HEK293 (cell line): ENCODE measurements around the gene CEP104.
A peak's percentile ranks its signal among the peaks of the same experiment; 100 is the strongest.

Experiments used
- CTCF ChIA-PET: fragments of 350-600 bp; formaldehyde crosslinking; extraction: SDS; loops from one replicate; lab custom pipeline; 2021; ENCODE audit warnings: antibody characterized with exemption; lab: Yijun Ruan, JAX
- POLR2A ChIA-PET: fragments of 300-600 bp; formaldehyde crosslinking; extraction: SDS; loops from one replicate; lab custom pipeline; 2020; ENCODE audit warnings: antibody characterized with exemption, inconsistent platforms; lab: Yijun Ruan, JAX
- H3K27ac ChIP-seq: fragments of 200-500 bp; sonication (Bioruptor generic); 2 replicates; pipeline ENCODE4 v1.5.1; 2014; ENCODE audit warnings: low read depth, low read length, control low read depth, inconsistent platforms; ENCODE audit errors: extremely low read depth
- H3K36me3 ChIP-seq, 2 experiments: fragments of 200-500 bp in 1 of 2; sonication (Bioruptor generic) in 1 of 2; 1 replicate in 1 of 2; 2 replicates in 1 of 2; pipeline ENCODE4 v1.5.1; 2014 to 2017; ENCODE audit warnings: inconsistent platforms in 2 of 2, low read length in 2 of 2; ENCODE audit not compliant: control insufficient read depth in 2 of 2, insufficient read depth in 1 of 2
- H3K4me1 ChIP-seq: fragments of 200-500 bp; sonication (Bioruptor generic); 2 replicates; pipeline ENCODE4 v1.5.1; 2014; ENCODE audit warnings: mild to moderate bottlenecking, low read length, inconsistent platforms; ENCODE audit not compliant: control insufficient read depth, insufficient read depth
- H3K4me3 ChIP-seq: 2 replicates; pipeline ENCODE4 v1.5.1; 2011; ENCODE audit warnings: low read depth, mild to moderate bottlenecking, control low read depth, low read length, moderate library complexity
- H3K9me3 ChIP-seq: fragments of 200-500 bp; sonication (Bioruptor generic); 2 replicates; pipeline ENCODE4 v1.5.1; 2014; ENCODE audit warnings: low read depth, low read length, inconsistent platforms; ENCODE audit not compliant: control insufficient read depth, insufficient read depth
- GLI2 ChIP-seq: fragments of 450-650 bp; formaldehyde crosslinking; IDR thresholded peaks from 2 replicates; pipeline ENCODE4; 2017; ENCODE audit warnings: missing biosample characterization, missing genetic modification characterization, low read depth, borderline replicate concordance
- PRDM10 ChIP-seq: fragments of 450-650 bp; formaldehyde crosslinking; IDR thresholded peaks from 2 replicates; pipeline ENCODE4 v1.5.1; 2016; ENCODE audit warnings: missing biosample characterization, missing genetic modification characterization
- SP2 ChIP-seq: fragments of 450-650 bp; formaldehyde crosslinking; IDR thresholded peaks from 2 replicates; pipeline ENCODE4 v1.5.1; 2016; ENCODE audit warnings: missing biosample characterization, missing genetic modification characterization
- ZFP37 ChIP-seq: fragments of 450-650 bp; formaldehyde crosslinking; IDR thresholded peaks from 2 replicates; pipeline ENCODE4 v1.5.1; 2016; ENCODE audit warnings: missing biosample characterization, missing genetic modification characterization
- ZNF121 ChIP-seq: fragments of 450-650 bp; formaldehyde crosslinking; IDR thresholded peaks from 2 replicates; pipeline ENCODE4 v1.5.1; 2016; ENCODE audit warnings: missing biosample characterization, missing genetic modification characterization
- ZNF2 ChIP-seq: fragments of 450-650 bp; formaldehyde crosslinking; IDR thresholded peaks from 2 replicates; pipeline ENCODE4 v1.5.1; 2016; ENCODE audit warnings: missing biosample characterization, missing genetic modification characterization
- ZNF202 ChIP-seq: fragments of 450-650 bp; formaldehyde crosslinking; IDR thresholded peaks from 2 replicates; pipeline ENCODE4 v1.5.1; 2016; ENCODE audit warnings: missing biosample characterization, missing genetic modification characterization, borderline replicate concordance
- ZNF248 ChIP-seq: fragments of 450-650 bp; formaldehyde crosslinking; IDR thresholded peaks from 2 replicates; pipeline ENCODE4 v1.5.1; 2017; ENCODE audit warnings: missing biosample characterization, missing genetic modification characterization
- ZNF37A ChIP-seq: fragments of 450-650 bp; IDR thresholded peaks from 2 replicates; pipeline ENCODE4 v1.5.1; 2018; ENCODE audit warnings: missing biosample characterization, missing genetic modification characterization
- ZNF426 ChIP-seq: fragments of 450-650 bp; formaldehyde crosslinking; IDR thresholded peaks from 2 replicates; pipeline ENCODE4 v1.5.1; 2017; ENCODE audit warnings: missing biosample characterization, missing genetic modification characterization, mild to moderate bottlenecking, inconsistent platforms, moderate library complexity
- ZNF530 ChIP-seq: fragments of 450-650 bp; formaldehyde crosslinking; IDR thresholded peaks from 2 replicates; pipeline ENCODE4 v1.5.1; 2016; ENCODE audit warnings: low read depth, missing biosample characterization, missing genetic modification characterization
- ZNF549 ChIP-seq: fragments of 450-650 bp; IDR thresholded peaks from 2 replicates; pipeline ENCODE4 v1.5.1; 2018; ENCODE audit warnings: missing biosample characterization, missing genetic modification characterization, mild to moderate bottlenecking, inconsistent platforms, moderate library complexity
- ZNF610 ChIP-seq: fragments of 450-650 bp; formaldehyde crosslinking; IDR thresholded peaks from 2 replicates; pipeline ENCODE4 v1.5.1; 2016; ENCODE audit warnings: missing biosample characterization, missing genetic modification characterization, borderline replicate concordance
- ZNF701 ChIP-seq: fragments of 450-650 bp; formaldehyde crosslinking; IDR thresholded peaks from 2 replicates; pipeline ENCODE4 v1.5.1; 2016; ENCODE audit warnings: missing biosample characterization, missing genetic modification characterization
- ZNF791 ChIP-seq: fragments of 450-650 bp; formaldehyde crosslinking; IDR thresholded peaks from 2 replicates; pipeline ENCODE4 v1.5.1; 2016; ENCODE audit warnings: missing biosample characterization, missing genetic modification characterization
- ZSCAN5A ChIP-seq: fragments of 450-650 bp; formaldehyde crosslinking; IDR thresholded peaks from 2 replicates; pipeline ENCODE4 v1.5.1; 2016; ENCODE audit warnings: missing biosample characterization, missing genetic modification characterization

The CEP104 gene

GRCh38 chr1:3876716-3877115 lies 19.7 kb upstream of the CEP104 start:
- CTCF ChIA-PET, result no interaction called here
- Histone ChIP-seq H3K27ac (no peak overlapping the region), H3K36me3 (peaks cover 4 to 76% of the 10 kb centered on the region in 2 experiments; a peak in 2 of 3 replicates), H3K4me3 (no peak overlapping the region), H3K9me3 (no peaks in the 10 kb centered on the region), H3K4me1 (no peaks in the 10 kb centered on the region)
- POLR2A ChIA-PET, result no interaction called here
- TF ChIP-seq ZNF791 (tag by site-specific recombination) (no peak), ZNF2 (no peak), ZNF202 (no peak)

GRCh38 chr1:3874736-3875135 lies 17.7 kb upstream of the CEP104 start:
- TF ChIP-seq ZNF549 (tag by site-specific recombination) (no peak), ZSCAN5A (no peak), ZNF248 (no peak), ZNF701 (tag by site-specific recombination) (no peak)
- Histone ChIP-seq H3K4me1 (no peaks in the 10 kb centered on the region), H3K4me3 (no peak overlapping the region), H3K9me3 (no peaks in the 10 kb centered on the region), H3K27ac (no peak overlapping the region), H3K36me3 (peaks cover 4 to 80% of the 10 kb centered on the region in 2 experiments; a peak in 2 of 3 replicates)
- ChIA-PET POLR2A (interaction anchor here (1.2 kb wide), 1 partner anchor 17 kb away, joined by 3 read pairs; no protein-coding TSS in a partner anchor), CTCF (interaction anchor here (0.6 kb wide), 1 partner anchor 826 kb away, joined by 5 read pairs; no protein-coding TSS in a partner anchor)

- H3K36me3 ChIP-seq, result peaks cover 6 to 79% of the 10 kb centered on the region in 2 experiments; a peak in 2 of 3 replicates
- H3K4me1 ChIP-seq, result no peaks in the 10 kb centered on the region
- POLR2A ChIA-PET, result interaction anchor here (0.7 to 1.4 kb wide), 2 partner anchors 14 to 75 kb away, joined by 3 read pairs; no protein-coding TSS in a partner anchor
- TF ChIP-seq ZNF610 (tag by site-specific recombination), result no peak
- TF ChIP-seq ZNF530 (tag by site-specific recombination), result 0 out of 2 replicates have a peak, but pooled peaks have one; percentile 36
- TF ChIP-seq ZNF549 (tag by site-specific recombination), result no peak
- TF ChIP-seq, all 188 proteins: peak for 1
- Histone ChIP-seq H3K4me3 (no peak overlapping the region), H3K9me3 (no peaks in the 10 kb centered on the region), H3K27ac (no peak overlapping the region)
- CTCF ChIA-PET, result no interaction called here
Observed at GRCh38 chr1:3872546-3872945, 15.5 kb upstream of the CEP104 start.

- Histone ChIP-seq H3K4me1 (no peaks in the 10 kb centered on the region), H3K9me3 (no peaks in the 10 kb centered on the region), H3K36me3 (peaks cover 9 to 81% of the 10 kb centered on the region in 2 experiments; a peak in 2 of 3 replicates), H3K4me3 (no peak overlapping the region), H3K27ac (no peak overlapping the region)
- ChIA-PET CTCF (no interaction called here), POLR2A (interaction anchor here (1.4 kb wide), 1 partner anchor 13 kb away, joined by 3 read pairs; no protein-coding TSS in a partner anchor)
- TF ChIP-seq GLI2 (tag by site-specific recombination), result no peak
- TF ChIP-seq ZNF37A (tag by site-specific recombination), result no peak
- no peak for TF ChIP-seq PRDM10 (tag by site-specific recombination)
- no peak for TF ChIP-seq ZNF121
- TF ChIP-seq ZFP37 (tag by site-specific recombination), result no peak
- TF ChIP-seq ZNF426 (tag by site-specific recombination), result no peak
- TF ChIP-seq SP2 (tag by site-specific recombination), result no peak
- no peak for TF ChIP-seq ZNF701 (tag by site-specific recombination)
Observed at GRCh38 chr1:3871451-3871805, 14.4 kb upstream of the CEP104 start.
